ENCODE data around the gene ARID1B. TPM values are rescaled to one million over a fixed set of nuclear protein-coding genes. Genes with fewer than 3 reads are reported as not detected.

ARID1B gene
- polyA plus RNA-seq, 1 experiment, result 17.0 TPM

GRCh38 chr6:157013649-157014304 lies 236.6 kb downstream of the ARID1B start:
- TF ChIP-seq, protein P1, sequence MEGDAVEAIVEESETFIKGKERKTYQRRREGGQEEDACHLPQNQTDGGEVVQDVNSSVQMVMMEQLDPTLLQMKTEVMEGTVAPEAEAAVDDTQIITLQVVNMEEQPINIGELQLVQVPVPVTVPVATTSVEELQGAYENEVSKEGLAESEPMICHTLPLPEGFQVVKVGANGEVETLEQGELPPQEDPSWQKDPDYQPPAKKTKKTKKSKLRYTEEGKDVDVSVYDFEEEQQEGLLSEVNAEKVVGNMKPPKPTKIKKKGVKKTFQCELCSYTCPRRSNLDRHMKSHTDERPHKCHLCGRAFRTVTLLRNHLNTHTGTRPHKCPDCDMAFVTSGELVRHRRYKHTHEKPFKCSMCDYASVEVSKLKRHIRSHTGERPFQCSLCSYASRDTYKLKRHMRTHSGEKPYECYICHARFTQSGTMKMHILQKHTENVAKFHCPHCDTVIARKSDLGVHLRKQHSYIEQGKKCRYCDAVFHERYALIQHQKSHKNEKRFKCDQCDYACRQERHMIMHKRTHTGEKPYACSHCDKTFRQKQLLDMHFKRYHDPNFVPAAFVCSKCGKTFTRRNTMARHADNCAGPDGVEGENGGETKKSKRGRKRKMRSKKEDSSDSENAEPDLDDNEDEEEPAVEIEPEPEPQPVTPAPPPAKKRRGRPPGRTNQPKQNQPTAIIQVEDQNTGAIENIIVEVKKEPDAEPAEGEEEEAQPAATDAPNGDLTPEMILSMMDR (IDR thresholded peaks at IDR 0.05; ENCODE audit: insufficient read depth, low read depth, low read length), result no peak
- DNase-seq (ENCODE audit: low read depth), result no peak
- ChIA-PET CTCF (no interaction called here), POLR2A (no interaction called here)
- Histone ChIP-seq H3K36me3 (ENCODE audit: control insufficient read depth, insufficient read depth, low read length) (no peaks in the 10 kb centered on the region), H3K27me3 (ENCODE audit: control insufficient read depth, insufficient read depth, low read length) (no peaks in the 10 kb centered on the region), H3K4me3 (ENCODE audit: low read depth, low read length) (no peak overlapping the region)

- TF ChIP-seq, protein P1 (IDR thresholded peaks at IDR 0.05; ENCODE audit: insufficient read depth, low read depth, low read length), result no peak
- POLR2A ChIA-PET, result no interaction called here
- DNase-seq (ENCODE audit: low read depth), result no peak
- no peaks in the 10 kb centered on the region for H3K36me3 ChIP-seq (ENCODE audit: control insufficient read depth, insufficient read depth, low read length)
- no peak overlapping the region for H3K4me3 ChIP-seq (ENCODE audit: low read depth, low read length)
- CTCF ChIA-PET, result no interaction called here
- H3K27me3 ChIP-seq (ENCODE audit: control insufficient read depth, insufficient read depth, low read length), result no peaks in the 10 kb centered on the region
Measured at GRCh38 chr6:157014871-157015270, 237.7 kb downstream of the ARID1B start.

- H3K36me3 ChIP-seq (ENCODE audit: control insufficient read depth, insufficient read depth, low read length), result no peaks in the 10 kb centered on the region
- no peaks in the 10 kb centered on the region for H3K27me3 ChIP-seq (ENCODE audit: control insufficient read depth, insufficient read depth, low read length)
- POLR2A ChIA-PET, result no interaction called here
- TF ChIP-seq, protein P1 (IDR thresholded peaks at IDR 0.05; ENCODE audit: insufficient read depth, low read depth, low read length), result no peak
- H3K4me3 ChIP-seq (ENCODE audit: low read depth, low read length), result no peak overlapping the region
- no peak for DNase-seq (ENCODE audit: low read depth)
- CTCF ChIA-PET, result interaction anchor here (0.6 kb wide), 1 partner anchor 463 kb away, joined by 3 read pairs; no protein-coding TSS in a partner anchor
Measured at GRCh38 chr6:157017022-157017421, 239.8 kb downstream of the ARID1B start.

GRCh38 chr6:157017861-157018260 lies 240.7 kb downstream of the ARID1B start:
- TF ChIP-seq, protein P1 (IDR thresholded peaks at IDR 0.05; ENCODE audit: insufficient read depth, low read depth, low read length), result no peak
- Histone ChIP-seq H3K36me3 (ENCODE audit: control insufficient read depth, insufficient read depth, low read length) (no peaks in the 10 kb centered on the region), H3K4me3 (ENCODE audit: low read depth, low read length) (no peak overlapping the region), H3K27me3 (ENCODE audit: control insufficient read depth, insufficient read depth, low read length) (no peaks in the 10 kb centered on the region)
- no peak for DNase-seq (ENCODE audit: low read depth)
- CTCF ChIA-PET, result no interaction called here
- POLR2A ChIA-PET, result no interaction called here

DNA sequence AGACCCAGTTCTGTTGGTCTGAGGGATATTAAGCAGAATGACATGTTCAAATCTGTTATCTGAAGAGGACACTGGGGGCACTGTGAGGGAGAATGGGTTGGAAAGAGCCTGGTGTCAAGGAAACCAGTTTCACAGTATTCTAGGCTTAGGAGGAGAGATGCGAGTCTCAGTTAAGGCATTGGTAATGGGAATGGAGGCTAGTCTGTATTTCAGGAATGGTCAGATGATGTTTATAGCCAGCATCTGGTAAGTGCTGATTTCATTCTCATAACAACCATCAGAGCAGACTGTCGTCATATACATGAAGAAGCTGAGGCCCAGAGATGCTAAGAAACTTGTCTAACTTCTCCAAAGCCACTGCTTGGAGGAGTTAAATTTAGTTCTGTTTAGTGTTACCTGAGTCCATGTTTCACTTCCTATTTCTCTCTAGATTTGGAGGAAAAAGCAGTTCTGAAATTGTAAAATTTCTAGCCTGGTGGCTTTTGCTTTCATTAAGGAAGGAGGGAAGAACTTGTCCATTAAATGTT lies 242.0 kb downstream of the ARID1B start:
- DNase-seq (ENCODE audit: low read depth), result no peak
- POLR2A ChIA-PET, result no interaction called here
- CTCF ChIA-PET, result interaction anchor here (1.1 to 1.3 kb wide), 2 partner anchors 14 to 27 kb away, joined by 3 read pairs; no protein-coding TSS in a partner anchor

More for the DNA sequence above, 242.0 kb downstream of the ARID1B start:
- TF ChIP-seq, protein P1 (IDR thresholded peaks at IDR 0.05; ENCODE audit: insufficient read depth, low read depth, low read length), result no peak
- Histone ChIP-seq H3K4me3 (ENCODE audit: low read depth, low read length) (no peak overlapping the region), H3K27me3 (ENCODE audit: control insufficient read depth, insufficient read depth, low read length) (no peaks in the 10 kb centered on the region), H3K36me3 (ENCODE audit: control insufficient read depth, insufficient read depth, low read length) (no peaks in the 10 kb centered on the region)

All from BJ (cell line).